Dermis microvascular lymphatic vessel endothelial cell (primary cell): ENCODE results near the gene FAM222A. TPM values are rescaled to one million over a fixed set of nuclear protein-coding genes. Genes with fewer than 3 reads are reported as not detected.

Source experiments
- DNase-seq, 2 donors: peaks; one replicate each; pipeline versions ENCODE4 v3.0.0 to v3.0.0-alpha.2; 2010; ENCODE audit warnings: low read depth in 2 of 2
- total RNA-seq: library from RNA; depleted of rRNA; stranded (reverse); fragments of >200 nt; gene quantifications from 2 replicates; pipeline ENCODE4 v1.2.1, GENCODE V29; 2014

FAM222A gene
- total RNA-seq, 1 donor from 2014 or later, result 0.26 TPM

- DNase-seq, result no peak
Measured at GRCh38 chr12:109710747-109711595, 2.7 kb upstream of the FAM222A start.

- no peak for DNase-seq
Measured at GRCh38 chr12:109711596-109712461, 1.8 kb upstream of the FAM222A start.

GRCh38 chr12:109714141-109714912 lies 702 bp downstream of the FAM222A start:
- DNase-seq, result peak in 1 of 2 donors; percentile 65

- no peak for DNase-seq
Measured at GRCh38 chr12:109714913-109715244, 1.3 kb downstream of the FAM222A start.

GRCh38 chr12:109715310-109716091 lies 1.9 kb downstream of the FAM222A start:
- no peak for DNase-seq

- no peak for DNase-seq
Measured at GRCh38 chr12:109716092-109716479, 2.5 kb downstream of the FAM222A start.

GRCh38 chr12:109716512-109717389 lies 3.1 kb downstream of the FAM222A start:
- no peak for DNase-seq

- no peak for DNase-seq
Measured at GRCh38 chr12:109717390-109718357, 4.0 kb downstream of the FAM222A start.

GRCh38 chr12:109718390-109718789 lies 4.8 kb downstream of the FAM222A start:
- DNase-seq, result no peak

GRCh38 chr12:109719123-109720022 lies 5.7 kb downstream of the FAM222A start:
- DNase-seq, result peak in 1 of 2 donors; percentile 17

- no peak for DNase-seq
Measured at GRCh38 chr12:109720152-109720856, 6.7 kb downstream of the FAM222A start.

GRCh38 chr12:109720857-109721189 lies 7.2 kb downstream of the FAM222A start:
- DNase-seq, result no peak

- DNase-seq, result no peak
Measured at GRCh38 chr12:109721276-109721675, 7.7 kb downstream of the FAM222A start.

GRCh38 chr12:109722022-109722720 lies 8.5 kb downstream of the FAM222A start:
- DNase-seq, result no peak

- no peak for DNase-seq
Measured at GRCh38 chr12:109722721-109723094, 9.1 kb downstream of the FAM222A start.

GRCh38 chr12:109723311-109723881 lies 9.8 kb downstream of the FAM222A start:
- no peak for DNase-seq
